ENCODE results near the gene DCLK2.

- TF ChIP-seq GATA3 (IDR thresholded peaks at IDR 0.05; ENCODE audit: low read depth, low read length) (no peak), GATA2 (IDR thresholded peaks at IDR 0.05; ENCODE audit: low read depth, low read length) (no peak)
Observed at GRCh38 chr4:150235808-150236271, 157.6 kb downstream of the DCLK2 start.
